Stimulated activated CD4-positive, alpha-beta T cell treated with anti-CD3 and anti-CD28 coated beads, Interleukin-2, amount 100 ng/mL, for 24 hours (primary cell): ENCODE data around the gene CALML4.
"Not testable (repeated sequence)": the region's sequence is repeated elsewhere in the genome, so short reads cannot be mapped to it uniquely, and the experiment has no call there.

Experiments
- DNase-seq, 2 donors: peaks; one replicate each; pipeline ENCODE4 v3.0.0-alpha.2; 2020

The CALML4 gene

GRCh38 chr15:68224546-68225250 is 19.6 kb upstream of the CALML4 start:
- no peak for DNase-seq

GRCh38 chr15:68224108-68224507 is 19.0 kb upstream of the CALML4 start:
- no peak for DNase-seq

DNA sequence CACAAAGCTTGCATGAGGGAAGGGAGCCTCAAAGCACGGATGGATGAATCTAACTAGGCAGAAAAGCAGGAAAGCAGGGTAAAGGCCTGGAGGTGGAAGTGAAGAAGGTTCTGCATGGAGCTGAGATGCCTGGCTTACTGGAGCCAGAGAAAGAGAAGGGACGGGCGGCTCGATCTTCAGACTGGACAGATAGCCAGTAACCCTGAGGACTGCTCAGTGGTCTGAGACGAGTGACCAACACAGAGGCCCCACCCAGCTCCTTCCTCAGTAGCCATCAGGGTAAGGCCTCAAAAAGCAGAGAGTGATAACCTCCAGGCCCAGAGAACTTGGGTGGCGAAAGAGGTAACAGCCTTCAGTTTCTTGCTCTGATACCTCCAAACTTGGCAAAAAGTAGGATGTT is 18.0 kb upstream of the CALML4 start:
- no peak for DNase-seq

- not testable (repeated sequence) for DNase-seq
Observed at GRCh38 chr15:68222432-68222743, 17.3 kb upstream of the CALML4 start.

DNA sequence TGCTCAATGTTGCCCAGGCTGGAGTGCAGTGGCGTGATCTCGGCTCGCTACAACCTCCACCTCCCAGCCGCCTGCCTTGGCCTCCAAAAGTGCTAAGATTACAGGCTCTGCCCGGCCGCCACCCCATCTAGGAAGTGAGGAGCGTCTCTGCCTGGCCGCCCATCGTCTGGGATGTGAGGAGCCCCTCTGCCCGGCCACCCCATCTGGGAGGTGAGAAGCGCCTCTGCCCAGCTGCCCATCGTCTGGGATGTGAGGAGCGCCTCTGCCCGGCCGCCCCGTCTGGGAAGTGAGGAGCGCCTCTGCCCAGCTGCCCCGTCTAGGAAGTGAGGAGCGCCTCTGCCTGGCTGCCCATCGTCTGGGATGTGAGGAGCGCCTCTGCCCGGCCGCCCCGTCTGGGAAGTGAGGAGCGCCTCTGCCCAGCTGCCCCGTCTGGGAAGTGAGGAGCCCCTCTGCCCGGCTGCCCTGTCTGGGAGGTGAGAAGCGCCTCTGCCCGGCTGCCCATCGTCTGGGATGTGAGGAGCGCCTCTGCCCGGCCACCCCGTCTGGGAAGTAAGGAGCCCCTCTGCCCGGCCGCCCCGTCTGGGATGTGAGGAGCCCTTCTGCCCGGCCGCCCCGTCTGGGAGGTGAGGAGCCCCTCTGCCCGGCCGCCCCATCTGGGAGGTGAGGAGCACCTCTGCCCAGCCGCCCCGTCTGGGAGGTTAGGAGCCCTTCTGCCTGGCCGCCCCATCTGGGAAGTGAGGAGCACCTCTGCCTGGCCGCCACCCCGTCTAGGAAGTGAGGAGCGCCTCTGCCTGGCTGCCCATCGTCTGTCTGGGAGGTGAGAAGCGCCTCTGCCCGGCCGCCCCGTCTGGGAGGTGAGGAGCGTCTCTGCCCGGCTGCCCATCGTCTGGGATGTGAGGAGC is 16.6 kb upstream of the CALML4 start:
- DNase-seq: not testable (repeated sequence)

DNA sequence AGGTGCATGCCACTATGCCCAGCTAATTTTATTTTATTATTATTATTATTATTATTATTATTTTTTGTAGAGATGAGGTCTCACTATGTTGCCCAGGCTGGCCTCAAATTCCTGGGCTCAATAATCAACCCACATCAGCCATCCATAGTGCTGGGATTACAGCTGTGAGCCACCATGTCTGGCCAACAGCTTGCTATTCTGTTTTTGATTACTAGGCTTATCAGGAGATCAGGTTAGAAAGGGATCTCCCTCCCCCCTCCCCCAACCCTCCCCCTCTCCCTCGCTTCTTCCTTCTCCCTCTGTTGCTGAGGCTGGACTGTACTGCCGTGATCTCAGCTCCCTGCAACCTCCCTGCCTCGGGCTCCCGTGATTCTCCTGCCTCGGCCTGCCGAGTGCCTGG is 15.8 kb upstream of the CALML4 start:
- no peak for DNase-seq

DNA sequence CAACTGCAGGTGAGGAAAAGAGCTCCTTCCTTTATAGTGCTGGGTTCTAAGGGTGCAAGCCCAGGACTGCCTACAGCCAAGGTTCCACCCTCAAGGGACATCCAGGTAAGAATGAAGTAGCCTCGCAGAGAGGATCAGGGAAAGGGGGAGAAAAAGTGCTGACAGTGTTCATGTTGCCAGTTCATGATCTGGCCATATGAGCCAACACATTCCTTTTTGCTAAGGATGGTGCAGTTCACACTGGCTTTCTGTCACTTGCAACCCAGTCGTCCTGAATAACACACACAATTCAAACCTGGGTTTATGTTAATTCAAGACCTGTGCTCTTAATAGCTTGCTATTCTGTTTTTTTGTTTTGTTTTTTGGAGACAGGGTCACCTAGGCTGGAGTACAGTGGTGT is 15.4 kb upstream of the CALML4 start:
- no peak for DNase-seq

- DNase-seq: no peak
Observed at GRCh38 chr15:68218847-68219798, 14.0 kb upstream of the CALML4 start.

- no peak for DNase-seq
Observed at GRCh38 chr15:68218331-68218730, 13.2 kb upstream of the CALML4 start.

GRCh38 chr15:68217341-68217740 is 12.2 kb upstream of the CALML4 start:
- no peak for DNase-seq

DNA sequence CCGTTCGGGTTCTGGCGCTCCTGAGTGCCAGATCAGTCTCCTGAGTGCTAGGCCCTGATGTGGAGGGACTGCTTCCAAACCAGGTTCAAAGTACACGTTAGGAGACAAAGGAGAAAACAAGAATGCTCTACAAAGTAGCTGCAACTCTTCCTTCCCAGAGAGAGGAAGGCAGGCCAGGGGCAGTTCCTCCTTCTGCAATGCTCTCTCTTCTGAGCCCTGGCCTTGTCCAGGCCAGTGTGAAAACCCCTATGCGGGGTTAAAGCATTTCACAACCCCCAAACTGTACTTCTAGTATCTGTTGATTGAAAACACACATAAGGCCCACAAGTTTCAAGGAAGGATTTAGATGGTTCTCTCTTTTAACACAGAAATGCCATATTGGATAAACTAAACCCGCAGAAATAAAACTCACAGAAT is 9.7 kb upstream of the CALML4 start:
- DNase-seq: no peak

- no peak for DNase-seq
Observed at GRCh38 chr15:68213991-68214837, 9.1 kb upstream of the CALML4 start.

DNA sequence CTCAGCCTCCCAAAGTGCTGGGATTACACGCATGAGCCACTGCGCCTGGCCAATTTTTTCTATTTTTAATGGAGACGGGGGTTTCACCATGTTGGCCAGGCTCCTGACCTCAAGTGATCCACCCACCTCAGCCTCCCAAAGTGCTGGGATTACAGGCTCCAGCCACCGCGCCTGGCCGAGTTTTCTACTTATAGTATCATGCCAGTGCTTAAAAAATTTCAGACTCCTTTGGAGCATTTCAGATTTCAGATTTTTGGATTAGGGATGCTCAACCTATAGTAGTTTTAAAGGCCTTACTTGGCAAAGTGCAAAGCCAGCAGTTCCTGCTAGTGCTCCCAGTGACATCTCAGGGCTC is 8.3 kb upstream of the CALML4 start:
- not testable (repeated sequence) for DNase-seq

DNA sequence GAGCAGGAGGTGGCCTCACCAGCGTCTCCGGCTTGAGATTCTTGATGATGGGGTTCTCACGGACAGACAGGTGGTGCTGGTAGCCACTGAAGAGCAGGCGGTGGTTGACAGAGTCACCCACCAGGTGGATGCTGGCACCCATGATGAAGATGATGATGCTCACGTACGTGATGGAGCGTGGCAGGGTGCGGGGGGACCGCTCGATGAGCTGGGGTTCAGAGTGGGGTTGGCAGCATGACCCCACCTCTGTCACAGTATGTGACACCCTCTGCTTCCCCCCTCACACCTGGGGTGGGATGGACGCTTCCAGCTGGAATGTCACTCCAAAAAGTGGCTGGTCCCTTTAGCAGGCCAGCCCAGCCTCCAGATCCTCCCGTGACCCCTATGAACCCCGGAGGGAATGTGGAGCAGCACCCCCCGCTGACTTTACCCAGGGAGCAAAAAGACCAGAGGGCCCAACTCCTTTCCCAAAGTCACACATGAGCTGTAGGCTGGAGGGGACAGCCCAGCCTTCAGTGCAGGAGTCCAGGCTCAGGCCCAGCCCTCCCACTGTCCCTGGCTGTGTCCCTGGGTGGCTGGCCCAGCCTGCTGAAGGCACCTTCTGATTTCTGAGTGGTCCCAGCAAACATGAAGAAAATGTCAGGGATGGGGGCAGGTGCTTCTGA is 6.7 kb upstream of the CALML4 start:
- no peak for DNase-seq

DNA sequence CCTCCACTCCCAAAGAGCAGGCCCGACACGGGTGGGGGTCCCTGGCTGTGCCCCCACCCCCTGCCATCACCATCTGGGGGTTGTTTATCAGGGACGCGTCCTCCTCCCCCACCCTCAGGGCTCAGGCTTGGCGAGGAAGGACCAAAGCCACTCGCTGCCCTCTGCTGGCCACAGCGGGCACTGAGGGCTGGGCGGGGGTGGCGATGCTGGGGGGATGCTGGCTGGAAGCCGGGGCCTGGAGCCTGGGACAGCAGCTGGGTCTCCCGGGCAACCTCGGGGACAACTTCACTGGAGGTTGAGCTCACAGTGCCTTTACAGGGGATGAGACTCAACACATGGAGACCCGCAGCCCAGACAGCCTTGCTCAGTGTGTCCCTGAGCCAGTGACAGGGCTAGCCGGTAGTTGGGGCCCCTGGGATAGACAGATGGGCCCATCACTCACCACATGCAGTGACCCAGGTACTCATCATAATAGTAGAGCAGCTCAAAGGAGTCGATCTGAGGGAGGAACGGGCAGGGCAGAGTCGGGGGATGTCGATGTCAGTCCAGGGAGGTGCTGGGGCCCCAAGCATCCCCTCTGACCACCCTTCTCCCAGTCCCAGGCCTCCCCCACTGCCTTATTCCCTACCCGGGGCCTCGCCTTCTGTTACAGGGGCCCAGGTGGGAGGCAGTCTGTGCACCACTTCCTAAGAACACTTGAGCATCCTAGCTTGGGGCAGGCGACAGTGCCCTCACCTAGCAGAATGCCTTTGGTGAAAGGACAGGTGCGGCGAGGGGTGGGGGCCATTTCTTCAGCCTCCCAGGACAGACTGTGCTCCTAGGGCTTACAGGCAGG is 5.9 kb upstream of the CALML4 start:
- DNase-seq: peak; percentile 61 to 67

DNA sequence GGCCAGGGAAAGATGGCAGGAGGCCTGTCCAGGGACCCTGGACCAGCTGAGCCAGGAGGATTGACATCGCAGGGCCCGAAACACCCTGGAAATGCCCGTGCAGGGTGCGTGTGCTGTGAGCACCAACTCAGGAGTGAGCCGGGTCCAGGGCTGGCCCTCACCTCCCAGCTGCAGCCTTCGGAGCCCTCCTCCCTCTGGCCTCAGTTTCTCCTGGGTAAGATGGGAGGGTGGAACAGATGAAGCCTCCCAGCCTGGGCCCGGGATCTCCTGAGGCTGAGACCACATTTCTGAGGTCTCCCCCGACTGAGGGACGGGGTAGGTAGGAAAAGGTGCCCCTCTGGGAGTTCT is 5.3 kb upstream of the CALML4 start:
- DNase-seq: no peak

GRCh38 chr15:68209735-68210408 is 4.7 kb upstream of the CALML4 start:
- DNase-seq: peak; percentile 32 to 53

- DNase-seq: no peak
Observed at GRCh38 chr15:68209272-68209671, 4.1 kb upstream of the CALML4 start.

DNA sequence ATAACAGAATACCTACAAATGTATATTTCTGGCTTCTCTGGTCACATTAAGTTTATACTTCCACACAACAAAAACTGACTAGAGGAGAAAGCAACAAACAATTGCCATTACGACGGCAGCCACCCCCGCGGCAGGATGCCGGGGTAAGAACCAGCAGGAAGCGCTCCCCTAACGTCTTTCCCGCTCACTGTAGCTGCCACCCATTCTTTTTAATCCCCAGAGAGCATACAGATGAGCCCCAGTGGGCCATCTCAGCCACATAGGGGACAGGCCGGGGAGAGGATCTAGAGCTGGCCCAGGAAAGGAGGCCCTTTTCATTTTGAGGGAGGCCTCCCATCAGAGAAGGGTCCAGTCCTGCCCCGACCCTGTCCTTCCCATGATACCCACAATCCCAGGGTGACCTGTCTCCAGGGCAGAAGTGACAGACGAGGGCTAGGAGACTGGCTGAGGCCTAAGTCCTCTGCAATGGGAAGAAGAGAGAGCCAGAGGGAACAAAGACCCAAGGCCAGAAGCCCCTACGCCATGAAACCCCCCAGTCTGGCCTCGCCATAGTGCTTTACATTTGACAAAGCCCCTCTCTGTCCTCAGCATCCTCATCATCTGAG is 3.6 kb upstream of the CALML4 start:
- no peak for DNase-seq

DNA sequence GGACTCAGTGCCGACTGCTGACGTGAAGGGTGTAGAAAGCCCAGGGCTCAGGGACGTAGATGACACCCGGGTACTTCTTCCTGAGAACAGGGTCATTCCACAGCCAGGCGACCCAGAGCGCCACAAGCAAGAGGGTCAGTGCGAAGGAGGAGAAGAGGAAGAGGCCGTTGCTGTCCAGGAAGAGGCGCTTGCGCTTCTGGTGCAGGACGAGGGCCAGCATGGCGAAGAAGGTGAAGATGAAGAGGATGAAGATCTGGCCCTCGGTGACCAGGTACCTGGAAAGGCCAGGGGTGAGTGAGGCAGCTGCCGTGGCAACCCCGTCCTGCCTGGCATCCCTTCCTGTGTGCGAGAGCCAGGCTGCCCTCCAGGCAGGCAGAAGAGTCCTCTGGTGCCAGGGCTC is 3.0 kb upstream of the CALML4 start:
- DNase-seq: no peak
